ENCODE measurements around the gene NPSR1. TPM values are rescaled to one million over a fixed set of nuclear protein-coding genes. Genes with fewer than 3 reads are reported as not detected.

Gene NPSR1
- total and polyA plus RNA-seq, 4 donors: not detected

DNA sequence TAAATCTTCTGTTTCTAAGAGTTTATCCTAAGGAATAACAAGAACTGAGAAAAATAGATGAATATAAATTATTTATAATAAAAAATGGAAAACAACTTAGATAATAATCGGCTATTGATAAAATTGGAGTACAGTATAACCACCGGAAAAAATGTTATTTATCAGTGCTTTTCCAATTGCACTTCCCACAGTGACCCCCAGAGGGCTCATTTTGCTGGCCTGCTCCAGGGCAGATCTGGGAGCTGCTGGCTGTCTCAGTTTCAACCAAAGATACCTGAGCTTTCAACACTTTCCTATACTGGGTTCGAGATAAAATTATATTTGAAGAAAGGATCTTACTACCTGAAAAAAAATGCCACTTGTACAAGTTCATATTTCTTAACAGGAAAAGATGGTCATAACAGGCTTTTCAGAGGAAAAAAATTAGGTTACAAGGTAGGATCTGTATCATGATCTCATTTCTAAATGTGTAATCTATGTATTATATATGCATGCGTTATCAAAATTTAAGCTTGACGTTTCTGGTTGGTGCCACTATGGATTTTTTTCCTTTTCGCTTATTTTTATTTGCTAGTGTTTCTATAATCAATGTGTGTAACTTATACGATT, 165.7 kb downstream of the NPSR1 start (continued):
- TF ChIP-seq JUND (IDR thresholded peaks at IDR 0.05) (no peak), GABPA (IDR thresholded peaks at IDR 0.05 in 1 of 2, conservative IDR thresholded peaks at IDR 0.05 in 1 of 2) (no peak)

DNA sequence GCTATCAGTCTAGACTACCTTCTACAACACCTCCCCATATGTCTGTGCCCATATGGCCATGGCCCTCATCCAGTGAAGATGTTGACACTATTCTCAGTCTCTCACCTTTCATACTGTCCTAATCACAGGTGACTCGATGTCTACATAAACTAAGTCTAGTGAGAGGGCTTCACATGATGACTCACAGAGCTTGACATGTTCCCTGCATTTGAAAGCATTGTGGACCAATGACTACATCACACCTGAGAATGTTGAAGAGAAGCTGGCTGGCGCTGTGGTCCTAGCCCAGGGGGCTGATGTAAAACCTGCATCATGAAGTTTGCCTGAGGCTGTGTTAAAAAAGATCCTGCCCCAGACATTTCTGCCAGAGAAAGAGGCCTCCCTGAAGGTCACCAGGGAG, 167.2 kb downstream of the NPSR1 start:
- H3K27me3 ChIP-seq (ENCODE audit: control insufficient read depth in 4 of 4, insufficient read depth in 4 of 4, low read length in 3 of 4): no peaks in the 10 kb centered on the region
- no peak overlapping the region for H3K9ac ChIP-seq (ENCODE audit: low read depth in 1 of 2, low read length in 2 of 2)
- H3K27ac ChIP-seq (ENCODE audit: low read depth in 1 of 2, low read length in 2 of 2): no peak overlapping the region
- TF ChIP-seq JUND (IDR thresholded peaks at IDR 0.05) (no peak), TAF1 (conservative IDR thresholded peaks at IDR 0.05) (no peak), FOXA2 (IDR thresholded peaks at IDR 0.05) (no peak), FOXA1 (IDR thresholded peaks at IDR 0.05) (no peak), EGR1 (IDR thresholded peaks at IDR 0.05; ENCODE audit: low read depth in 2 of 2) (no peak), SP1 (IDR thresholded peaks at IDR 0.05) (no peak), HNF4A (conservative IDR thresholded peaks at IDR 0.05) (no peak), RXRA (IDR thresholded peaks at IDR 0.05) (no peak), HNF4G (IDR thresholded peaks at IDR 0.05) (no peak), RAD21 (IDR thresholded peaks at IDR 0.05) (no peak), YY1 (IDR thresholded peaks at IDR 0.05) (no peak), GABPA (IDR thresholded peaks at IDR 0.05 in 1 of 2, conservative IDR thresholded peaks at IDR 0.05 in 1 of 2) (no peak), NR2F2 (IDR thresholded peaks at IDR 0.05) (no peak)
- TF ChIP-seq, protein P1, sequence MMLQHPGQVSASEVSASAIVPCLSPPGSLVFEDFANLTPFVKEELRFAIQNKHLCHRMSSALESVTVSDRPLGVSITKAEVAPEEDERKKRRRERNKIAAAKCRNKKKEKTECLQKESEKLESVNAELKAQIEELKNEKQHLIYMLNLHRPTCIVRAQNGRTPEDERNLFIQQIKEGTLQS (IDR thresholded peaks at IDR 0.05): no peak
- TF ChIP-seq, protein P2, sequence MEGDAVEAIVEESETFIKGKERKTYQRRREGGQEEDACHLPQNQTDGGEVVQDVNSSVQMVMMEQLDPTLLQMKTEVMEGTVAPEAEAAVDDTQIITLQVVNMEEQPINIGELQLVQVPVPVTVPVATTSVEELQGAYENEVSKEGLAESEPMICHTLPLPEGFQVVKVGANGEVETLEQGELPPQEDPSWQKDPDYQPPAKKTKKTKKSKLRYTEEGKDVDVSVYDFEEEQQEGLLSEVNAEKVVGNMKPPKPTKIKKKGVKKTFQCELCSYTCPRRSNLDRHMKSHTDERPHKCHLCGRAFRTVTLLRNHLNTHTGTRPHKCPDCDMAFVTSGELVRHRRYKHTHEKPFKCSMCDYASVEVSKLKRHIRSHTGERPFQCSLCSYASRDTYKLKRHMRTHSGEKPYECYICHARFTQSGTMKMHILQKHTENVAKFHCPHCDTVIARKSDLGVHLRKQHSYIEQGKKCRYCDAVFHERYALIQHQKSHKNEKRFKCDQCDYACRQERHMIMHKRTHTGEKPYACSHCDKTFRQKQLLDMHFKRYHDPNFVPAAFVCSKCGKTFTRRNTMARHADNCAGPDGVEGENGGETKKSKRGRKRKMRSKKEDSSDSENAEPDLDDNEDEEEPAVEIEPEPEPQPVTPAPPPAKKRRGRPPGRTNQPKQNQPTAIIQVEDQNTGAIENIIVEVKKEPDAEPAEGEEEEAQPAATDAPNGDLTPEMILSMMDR (IDR thresholded peaks at IDR 0.05; ENCODE audit: low read depth, low read length, missing input control): no peak
- H3K36me3 ChIP-seq (ENCODE audit: control insufficient read depth in 4 of 4, insufficient read depth in 3 of 4, low read depth in 1 of 4, low read length in 3 of 4): no peaks in the 10 kb centered on the region
- no peak overlapping the region for H3K4me3 ChIP-seq (ENCODE audit: low read depth in 1 of 3, low read length in 3 of 3)
- no peaks in the 10 kb centered on the region for H3K4me1 ChIP-seq (ENCODE audit: control insufficient read depth in 4 of 4, insufficient read depth in 4 of 4, low read length in 3 of 4)
- DNase-seq (ENCODE audit: low spot score): no peak
- 93% methylated on average over 2 of the region's 2 CpGs for WGBS
- no peaks in the 10 kb centered on the region for H3K9me3 ChIP-seq (ENCODE audit: control insufficient read depth in 4 of 4, low read length in 3 of 4)

DNA sequence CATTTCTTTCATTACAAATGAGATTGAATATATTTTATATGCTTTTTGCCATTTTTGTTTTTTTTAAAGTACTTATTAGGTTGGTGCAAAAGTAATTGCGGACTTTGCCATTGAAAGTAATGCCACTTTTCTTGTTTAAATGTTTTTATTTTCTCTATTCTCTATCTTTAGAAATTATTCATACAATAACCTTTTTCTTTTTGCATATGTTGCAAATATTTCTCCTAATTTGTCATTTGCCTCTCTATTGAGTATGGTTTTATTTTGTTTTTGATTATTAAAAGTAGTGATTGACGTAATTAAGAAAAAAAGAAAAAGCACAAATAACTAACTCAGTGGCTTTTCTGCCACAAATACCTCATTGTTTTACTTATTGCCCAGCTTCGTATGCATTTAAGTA, 172.4 kb downstream of the NPSR1 start:
- 89% methylated on average over 3 of the region's 3 CpGs for WGBS
- no peak for TF ChIP-seq JUND (IDR thresholded peaks at IDR 0.05)
- no peak overlapping the region for H3K4me3 ChIP-seq (ENCODE audit: low read depth in 1 of 3, low read length in 3 of 3)
- H3K4me1 ChIP-seq (ENCODE audit: control insufficient read depth in 4 of 4, insufficient read depth in 4 of 4, low read length in 3 of 4): no peaks in the 10 kb centered on the region
- H3K27ac ChIP-seq (ENCODE audit: low read depth in 1 of 2, low read length in 2 of 2): no peak overlapping the region
- no peak overlapping the region for H3K9ac ChIP-seq (ENCODE audit: low read depth in 1 of 2, low read length in 2 of 2)
- DNase-seq (ENCODE audit: low spot score): no peak
- H3K9me3 ChIP-seq (ENCODE audit: control insufficient read depth in 4 of 4, low read length in 3 of 4): no peaks in the 10 kb centered on the region
- peaks cover 0 to 4% (median 0%) of the 10 kb centered on the region in 4 donors for H3K27me3 ChIP-seq (ENCODE audit: control insufficient read depth in 4 of 4, insufficient read depth in 4 of 4, low read length in 3 of 4)
- H3K36me3 ChIP-seq (ENCODE audit: control insufficient read depth in 4 of 4, insufficient read depth in 3 of 4, low read depth in 1 of 4, low read length in 3 of 4): no peaks in the 10 kb centered on the region

DNA sequence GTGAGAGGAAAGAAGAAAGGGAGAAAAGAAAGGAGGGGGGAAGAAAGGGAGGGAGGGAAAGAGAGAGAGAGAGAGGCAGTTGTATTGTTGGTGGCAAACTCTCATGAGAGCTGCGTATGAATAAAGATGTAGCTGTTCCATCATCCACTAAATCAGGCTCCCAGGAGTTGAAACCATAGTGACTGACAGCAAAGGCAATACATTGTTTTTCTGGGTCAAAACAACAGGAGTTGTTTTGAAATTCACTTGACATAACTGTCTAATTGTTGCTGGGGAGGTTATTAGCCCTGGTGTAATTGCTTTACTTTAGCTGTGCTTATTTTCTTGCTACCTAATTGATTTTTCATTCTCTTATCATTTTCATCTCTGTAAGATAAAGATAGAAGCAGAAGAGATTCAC, 173.4 kb downstream of the NPSR1 start:
- Histone ChIP-seq H3K27ac (ENCODE audit: low read depth in 1 of 2, low read length in 2 of 2) (no peak overlapping the region), H3K4me3 (ENCODE audit: low read depth in 1 of 3, low read length in 3 of 3) (no peak overlapping the region), H3K9me3 (ENCODE audit: control insufficient read depth in 4 of 4, low read length in 3 of 4) (no peaks in the 10 kb centered on the region), H3K9ac (ENCODE audit: low read depth in 1 of 2, low read length in 2 of 2) (no peak overlapping the region), H3K36me3 (ENCODE audit: control insufficient read depth in 4 of 4, insufficient read depth in 3 of 4, low read depth in 1 of 4, low read length in 3 of 4) (no peaks in the 10 kb centered on the region), H3K4me1 (ENCODE audit: control insufficient read depth in 4 of 4, insufficient read depth in 4 of 4, low read length in 3 of 4) (no peaks in the 10 kb centered on the region), H3K27me3 (ENCODE audit: control insufficient read depth in 4 of 4, insufficient read depth in 4 of 4, low read length in 3 of 4) (peaks cover 0 to 4% (median 0%) of the 10 kb centered on the region in 4 donors)
- TF ChIP-seq RAD21 (IDR thresholded peaks at IDR 0.05) (no peak), TAF1 (conservative IDR thresholded peaks at IDR 0.05) (no peak), NR2F2 (IDR thresholded peaks at IDR 0.05) (no peak), YY1 (IDR thresholded peaks at IDR 0.05) (no peak), FOXA1 (IDR thresholded peaks at IDR 0.05) (no peak), GABPA (IDR thresholded peaks at IDR 0.05 in 1 of 2, conservative IDR thresholded peaks at IDR 0.05 in 1 of 2) (no peak)
- TF ChIP-seq, protein P3, sequence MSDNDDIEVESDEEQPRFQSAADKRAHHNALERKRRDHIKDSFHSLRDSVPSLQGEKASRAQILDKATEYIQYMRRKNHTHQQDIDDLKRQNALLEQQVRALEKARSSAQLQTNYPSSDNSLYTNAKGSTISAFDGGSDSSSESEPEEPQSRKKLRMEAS (IDR thresholded peaks at IDR 0.05): no peak
- TF ChIP-seq, protein P1 (IDR thresholded peaks at IDR 0.05): no peak
- no peak for DNase-seq (ENCODE audit: low spot score)
- 94% methylated on average over 1 of the region's 1 CpG for WGBS
